ENCODE measurements around the gene EML6. TPM values are rescaled to one million over a fixed set of nuclear protein-coding genes. Genes with fewer than 3 reads are reported as not detected.

Gene EML6
- total RNA-seq, 1 experiment from 2014 or later: 6.6 TPM

GRCh38 chr2:54946220-54946805 is 222.9 kb downstream of the EML6 start:
- Histone ChIP-seq H3K27ac (ENCODE audit: low read depth, low read length) (no peak overlapping the region), H4K20me1 (ENCODE audit: insufficient read depth) (no peaks in the 10 kb centered on the region), H3K79me2 (ENCODE audit: insufficient read depth, low read length) (no peaks in the 10 kb centered on the region), H3K36me3 (ENCODE audit: control insufficient read depth in 1 of 2, insufficient read depth in 2 of 2, low read length in 2 of 2) (no peaks in the 10 kb centered on the region), H3K27me3 (ENCODE audit: insufficient read depth, low read length) (no peaks in the 10 kb centered on the region), H3K9me2 (ENCODE audit: insufficient read depth) (no peaks in the 10 kb centered on the region), H3K4me2 (ENCODE audit: low read length) (no peak overlapping the region), H3K9me3 (ENCODE audit: control insufficient read depth in 1 of 2, insufficient read depth in 1 of 2, low read depth in 1 of 2, low read length in 2 of 2) (no peaks in the 10 kb centered on the region), H3K4me3 (replicated peaks in 1 of 2; ENCODE audit: low read depth in 1 of 2, low read length in 2 of 2) (no peak overlapping the region), H2AFZ (ENCODE audit: low read depth, low read length, poor library complexity, severe bottlenecking) (no peak overlapping the region), H3K9ac (ENCODE audit: low read length) (no peak overlapping the region), H3K4me1 (ENCODE audit: control insufficient read depth in 1 of 2, insufficient read depth in 2 of 2, low read length in 2 of 2) (peaks cover 0 to 11% of the 10 kb centered on the region in 2 experiments; a peak in 2 of 4 replicates)
- no peak for TF ChIP-seq CEBPB (IDR thresholded peaks at IDR 0.05; ENCODE audit: low read depth)
- TF ChIP-seq SRF (IDR thresholded peaks at IDR 0.05; ENCODE audit: low read depth): no peak
- no peak for TF ChIP-seq JUND (IDR thresholded peaks at IDR 0.05)
- TF ChIP-seq CTCF (IDR thresholded peaks at IDR 0.05 in 2 of 3, conservative IDR thresholded peaks at IDR 0.05 in 1 of 3; ENCODE audit: borderline replicate concordance in 1 of 3, insufficient read depth in 1 of 3, low read depth in 2 of 3, low read length in 2 of 3): no peak
- no peak for TF ChIP-seq ZBTB33 (IDR thresholded peaks at IDR 0.05; ENCODE audit: extremely low read depth, insufficient replicate concordance, low read length)
- TF ChIP-seq RAD21 (IDR thresholded peaks at IDR 0.05; ENCODE audit: low read depth): no peak
- no peak for TF ChIP-seq MAX (IDR thresholded peaks at IDR 0.05)
- TF ChIP-seq ZFX (IDR thresholded peaks at IDR 0.05): no peak
- no peak for TF ChIP-seq ATF3 (IDR thresholded peaks at IDR 0.05)
- TF ChIP-seq SP1 (IDR thresholded peaks at IDR 0.05; ENCODE audit: low read depth): no peak
- TF ChIP-seq TCF7L2 (IDR thresholded peaks at IDR 0.05; ENCODE audit: borderline replicate concordance, extremely low read depth, insufficient read depth, insufficient read length): no peak
- RAD21 ChIA-PET (ENCODE audit: low non-redundant PET in 1 of 2, low total read pairs in 2 of 2, uncharacterized antibody in 2 of 2, unreplicated experiment in 2 of 2): no interaction called here
- intact Hi-C loops (cut with micrococcal nuclease): no loop called here
- POLR2A ChIA-PET: no interaction called here
- CTCF ChIA-PET: no interaction called here
- BruUV-seq (replicated peaks): no TSS peak
- ATAC-seq (no peak), DNase-seq (ENCODE audit: low read depth, low spot score) (no peak)

Data from HCT116 (cell line).